Measurements from ENCODE around the gene RHBDF1.
"Not testable (repeated sequence)": the region's sequence is repeated elsewhere in the genome, so short reads cannot be mapped to it uniquely, and the experiment has no call there.

Gene RHBDF1

GRCh38 chr16:50769-51591 lies 21.5 kb downstream of the RHBDF1 start:
- no peak for DNase-seq (ENCODE audit: low read depth)
- no peak overlapping the region for H3K4me3 ChIP-seq (ENCODE audit: low read depth, low read length)
- no peak for TF ChIP-seq CTCF (IDR thresholded peaks at IDR 0.05; ENCODE audit: insufficient read depth, low read depth, low read length, missing control alignments)

GRCh38 chr16:47234-47633 lies 25.2 kb downstream of the RHBDF1 start:
- DNase-seq (ENCODE audit: low read depth), result no peak

GRCh38 chr16:46510-46909 lies 25.9 kb downstream of the RHBDF1 start:
- H3K4me3 ChIP-seq (ENCODE audit: low read depth, low read length); DNase-seq (ENCODE audit: low read depth): not testable (repeated sequence)

More at GRCh38 chr16:47234-47633, 25.2 kb downstream of the RHBDF1 start:
- TF ChIP-seq CTCF (IDR thresholded peaks at IDR 0.05; ENCODE audit: insufficient read depth, low read depth, low read length, missing control alignments), result no peak
- H3K4me3 ChIP-seq (ENCODE audit: low read depth, low read length), result no peak overlapping the region

GRCh38 chr16:45454-45853 lies 27.0 kb downstream of the RHBDF1 start:
- no peak overlapping the region for H3K4me3 ChIP-seq (ENCODE audit: low read depth, low read length)
- no peak for TF ChIP-seq CTCF (IDR thresholded peaks at IDR 0.05; ENCODE audit: insufficient read depth, low read depth, low read length, missing control alignments)
- DNase-seq (ENCODE audit: low read depth), result no peak

DNA sequence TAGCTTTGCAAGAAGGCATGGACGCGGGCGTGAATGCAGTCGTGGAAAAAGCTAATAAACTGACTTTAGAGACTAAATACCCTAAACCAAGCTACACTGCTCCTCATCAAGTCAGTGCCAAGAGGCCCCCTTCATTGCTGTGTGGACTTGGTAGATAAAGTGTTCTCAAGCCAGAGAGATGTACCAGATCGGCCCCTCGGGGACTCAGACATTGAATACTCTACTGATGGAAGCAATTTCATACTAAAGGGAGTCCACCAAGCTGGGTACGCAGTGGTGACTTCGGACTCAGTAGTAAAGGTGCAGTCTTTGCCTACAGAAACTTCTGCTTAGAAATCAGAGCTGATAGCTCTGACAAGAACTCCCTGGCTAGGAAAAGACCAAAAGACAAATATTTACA lies 27.8 kb downstream of the RHBDF1 start:
- no peak overlapping the region for H3K4me3 ChIP-seq (ENCODE audit: low read depth, low read length)
- TF ChIP-seq CTCF (IDR thresholded peaks at IDR 0.05; ENCODE audit: insufficient read depth, low read depth, low read length, missing control alignments), result no peak
- DNase-seq (ENCODE audit: low read depth), result no peak

DNA sequence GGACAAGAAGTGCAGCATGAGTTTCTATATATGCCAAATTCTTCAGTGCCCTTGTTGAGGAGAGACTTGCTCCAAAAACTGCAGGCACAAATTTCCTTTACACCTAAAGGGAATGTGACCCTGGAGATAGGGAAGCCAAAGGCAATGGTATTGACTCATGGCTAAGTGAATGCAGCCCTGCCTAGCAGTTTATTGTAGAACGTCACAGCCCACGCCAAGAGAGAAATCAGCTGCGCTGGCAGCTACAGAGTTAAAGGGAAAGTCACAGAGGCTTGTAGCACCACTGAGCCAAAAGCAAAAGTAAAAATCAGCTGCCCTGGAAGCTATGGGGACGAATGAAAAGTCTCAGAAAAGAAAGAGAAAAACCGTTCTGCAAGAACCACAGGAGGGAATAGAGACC lies 29.1 kb downstream of the RHBDF1 start:
- no peak for DNase-seq (ENCODE audit: low read depth)
- TF ChIP-seq CTCF (IDR thresholded peaks at IDR 0.05; ENCODE audit: insufficient read depth, low read depth, low read length, missing control alignments), result no peak
- no peak overlapping the region for H3K4me3 ChIP-seq (ENCODE audit: low read depth, low read length)

DNA sequence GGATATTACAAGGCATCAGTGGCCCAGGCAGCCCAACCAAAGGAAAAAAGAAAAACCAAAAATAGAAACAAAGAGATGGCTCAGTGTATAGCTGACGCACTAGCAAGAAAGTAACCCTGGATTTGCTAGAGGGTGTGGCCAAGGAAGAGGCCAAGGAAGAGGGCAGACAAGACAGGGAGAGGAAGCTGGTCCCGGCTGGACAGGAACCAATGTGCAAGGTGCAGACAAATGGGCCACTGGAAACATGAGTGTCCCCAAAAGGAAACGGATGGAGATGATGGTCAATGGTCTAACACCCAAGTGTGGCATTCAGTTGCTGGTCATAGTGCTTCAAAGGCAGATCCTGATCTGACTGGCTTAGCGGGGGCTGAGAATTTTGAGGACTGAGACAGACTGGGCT lies 29.7 kb downstream of the RHBDF1 start:
- no peak for TF ChIP-seq CTCF (IDR thresholded peaks at IDR 0.05; ENCODE audit: insufficient read depth, low read depth, low read length, missing control alignments)
- no peak for DNase-seq (ENCODE audit: low read depth)
- H3K4me3 ChIP-seq (ENCODE audit: low read depth, low read length), result no peak overlapping the region
